GM06990 (cell line): ENCODE measurements around the gene CFAP206.
A peak's percentile ranks its signal among the peaks of the same experiment; 100 is the strongest.

ENCODE experiments used
- DNase-seq: peaks from one replicate; pipeline ENCODE4 v3.0.0-alpha.2; 2011; ENCODE audit not compliant: insufficient read length; ENCODE audit errors: extremely low read depth
- H3K27me3 ChIP-seq: replicated peaks from 2 replicates; pipeline ENCODE4 v1.6.0; 2011; ENCODE audit warnings: low read length; ENCODE audit not compliant: control insufficient read depth, insufficient read depth
- H3K36me3 ChIP-seq: 2 replicates; pipeline ENCODE4 v1.5.1; 2011; ENCODE audit warnings: low read length; ENCODE audit not compliant: control insufficient read depth, insufficient read depth
- H3K4me3 ChIP-seq: replicated peaks from 2 replicates; pipeline ENCODE4 v1.5.1; 2011; ENCODE audit warnings: low read depth, mild to moderate bottlenecking, control low read depth, low read length
- TF ChIP-seq, protein P1 (sequence below): IDR thresholded peaks from 2 replicates; pipeline ENCODE4 v1.5.1; 2011; ENCODE audit warnings: low read length, control low read depth, mild to moderate bottlenecking, inconsistent platforms; ENCODE audit not compliant: insufficient read depth, poor library complexity, severe bottlenecking

Gene CFAP206

DNA sequence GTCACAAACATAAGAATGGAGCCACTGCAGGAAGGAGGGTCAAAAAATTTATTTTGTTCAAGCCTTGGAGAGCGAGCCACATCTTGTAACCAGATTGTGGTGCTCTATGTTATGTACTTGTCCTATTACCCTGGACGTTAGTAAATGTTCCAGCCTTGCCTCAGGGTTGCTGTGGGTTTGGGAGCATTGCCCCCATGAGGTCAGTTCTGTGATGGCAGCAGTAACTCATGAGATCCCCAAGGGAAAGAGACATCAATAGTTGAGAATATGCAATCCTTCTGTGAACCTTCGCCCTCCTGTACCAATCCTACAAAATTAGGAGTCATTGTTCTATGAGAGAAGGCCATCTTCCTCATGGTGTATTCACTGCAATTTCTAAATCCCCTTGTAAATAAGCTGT is 16.4 kb upstream of the CFAP206 start:
- TF ChIP-seq, protein P1, sequence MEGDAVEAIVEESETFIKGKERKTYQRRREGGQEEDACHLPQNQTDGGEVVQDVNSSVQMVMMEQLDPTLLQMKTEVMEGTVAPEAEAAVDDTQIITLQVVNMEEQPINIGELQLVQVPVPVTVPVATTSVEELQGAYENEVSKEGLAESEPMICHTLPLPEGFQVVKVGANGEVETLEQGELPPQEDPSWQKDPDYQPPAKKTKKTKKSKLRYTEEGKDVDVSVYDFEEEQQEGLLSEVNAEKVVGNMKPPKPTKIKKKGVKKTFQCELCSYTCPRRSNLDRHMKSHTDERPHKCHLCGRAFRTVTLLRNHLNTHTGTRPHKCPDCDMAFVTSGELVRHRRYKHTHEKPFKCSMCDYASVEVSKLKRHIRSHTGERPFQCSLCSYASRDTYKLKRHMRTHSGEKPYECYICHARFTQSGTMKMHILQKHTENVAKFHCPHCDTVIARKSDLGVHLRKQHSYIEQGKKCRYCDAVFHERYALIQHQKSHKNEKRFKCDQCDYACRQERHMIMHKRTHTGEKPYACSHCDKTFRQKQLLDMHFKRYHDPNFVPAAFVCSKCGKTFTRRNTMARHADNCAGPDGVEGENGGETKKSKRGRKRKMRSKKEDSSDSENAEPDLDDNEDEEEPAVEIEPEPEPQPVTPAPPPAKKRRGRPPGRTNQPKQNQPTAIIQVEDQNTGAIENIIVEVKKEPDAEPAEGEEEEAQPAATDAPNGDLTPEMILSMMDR = peak; percentile 62
- DNase-seq = no peak
- Histone ChIP-seq H3K27me3 (no peaks in the 10 kb centered on the region), H3K36me3 (no peaks in the 10 kb centered on the region), H3K4me3 (no peak overlapping the region)

DNA sequence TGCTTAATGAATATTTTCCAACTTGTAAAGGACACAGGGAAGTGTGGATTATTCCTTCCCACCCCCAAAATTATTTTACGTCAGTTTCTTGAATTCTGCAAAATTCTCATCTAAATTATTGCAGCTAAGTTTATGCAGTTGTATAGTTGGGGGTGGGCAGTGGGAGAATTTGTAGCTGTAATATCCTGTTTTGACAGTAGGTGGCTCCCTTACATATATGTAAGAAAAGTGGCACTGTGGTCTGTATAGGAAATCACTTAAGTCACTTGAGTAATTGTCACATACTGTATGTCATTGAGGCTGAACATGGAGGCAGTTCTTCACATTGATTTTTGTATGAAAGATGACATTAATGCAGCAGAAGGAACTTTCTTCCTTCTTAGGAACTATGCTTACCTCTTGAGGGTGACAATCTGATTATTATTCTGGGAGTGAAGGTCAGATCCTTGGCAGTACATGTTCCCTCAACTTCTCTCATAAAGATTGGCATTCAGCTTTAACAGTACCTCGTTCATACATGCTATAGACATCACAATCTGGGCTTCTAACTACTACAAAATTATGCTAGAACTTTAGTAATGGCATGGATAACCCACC is 14.6 kb upstream of the CFAP206 start:
- H3K27me3 ChIP-seq = no peaks in the 10 kb centered on the region
- DNase-seq = peak; percentile 26
- TF ChIP-seq, protein P1 = peak; percentile 62
- H3K4me3 ChIP-seq = no peak overlapping the region
- no peaks in the 10 kb centered on the region for H3K36me3 ChIP-seq

DNA sequence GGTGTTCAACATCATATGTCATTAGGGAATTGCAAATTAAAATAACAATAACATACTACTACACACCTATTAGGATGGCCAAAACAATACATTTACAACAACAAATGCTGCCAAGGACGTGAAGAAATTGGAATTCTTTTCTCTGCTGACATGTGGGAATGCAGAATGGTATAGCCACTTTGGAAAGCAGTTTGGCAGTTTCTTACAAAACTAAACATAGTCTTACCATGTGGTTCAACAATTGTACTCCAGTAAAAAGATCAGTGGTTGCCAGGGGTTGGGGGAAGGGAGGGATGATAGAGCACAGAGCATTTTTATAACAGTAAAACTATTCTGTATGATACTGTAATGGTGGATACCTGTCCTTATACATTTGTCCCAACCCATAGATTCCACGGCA is 12.3 kb upstream of the CFAP206 start:
- Histone ChIP-seq H3K36me3 (no peaks in the 10 kb centered on the region), H3K4me3 (no peak overlapping the region), H3K27me3 (no peaks in the 10 kb centered on the region)
- TF ChIP-seq, protein P1 = no peak
- DNase-seq = no peak

DNA sequence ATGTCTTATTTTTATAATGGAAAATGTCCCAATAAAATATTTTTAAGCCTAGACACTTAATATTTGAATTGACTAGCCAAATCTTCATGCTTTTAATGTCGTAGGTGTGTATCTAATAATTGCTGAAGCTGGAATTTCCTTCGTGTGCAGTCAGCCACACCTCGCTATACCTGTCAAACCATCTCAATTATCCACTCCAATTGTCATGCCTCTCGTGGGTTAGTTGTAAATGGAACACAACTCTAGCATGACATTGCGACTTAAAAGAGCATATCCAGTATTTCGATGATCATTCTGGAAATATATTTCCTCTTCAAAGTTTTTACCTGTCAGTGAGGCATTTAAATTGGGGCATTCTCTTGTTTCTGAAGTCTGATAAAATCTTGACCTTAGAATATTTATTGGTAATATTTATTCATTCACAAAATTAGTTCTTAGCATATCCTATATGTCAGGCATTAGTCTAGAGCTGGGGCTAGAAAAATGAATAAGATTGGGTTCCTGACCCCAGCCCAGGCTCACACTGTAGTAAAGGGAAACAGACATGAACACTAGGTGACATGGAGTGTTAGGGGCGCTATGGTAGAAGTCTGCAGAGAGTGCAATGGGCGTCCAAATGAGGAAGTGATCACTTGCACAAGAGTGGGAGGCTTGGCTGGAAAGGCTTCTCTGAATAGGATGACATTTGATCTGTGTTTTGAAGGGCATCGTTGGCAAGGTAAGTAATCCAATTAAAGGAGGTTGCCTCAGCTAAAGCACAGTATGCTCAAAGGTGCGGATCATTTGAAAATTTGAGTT is 11.0 kb upstream of the CFAP206 start:
- TF ChIP-seq, protein P1 = peak; percentile 6
- Histone ChIP-seq H3K36me3 (no peaks in the 10 kb centered on the region), H3K4me3 (no peak overlapping the region), H3K27me3 (no peaks in the 10 kb centered on the region)
- no peak for DNase-seq

DNA sequence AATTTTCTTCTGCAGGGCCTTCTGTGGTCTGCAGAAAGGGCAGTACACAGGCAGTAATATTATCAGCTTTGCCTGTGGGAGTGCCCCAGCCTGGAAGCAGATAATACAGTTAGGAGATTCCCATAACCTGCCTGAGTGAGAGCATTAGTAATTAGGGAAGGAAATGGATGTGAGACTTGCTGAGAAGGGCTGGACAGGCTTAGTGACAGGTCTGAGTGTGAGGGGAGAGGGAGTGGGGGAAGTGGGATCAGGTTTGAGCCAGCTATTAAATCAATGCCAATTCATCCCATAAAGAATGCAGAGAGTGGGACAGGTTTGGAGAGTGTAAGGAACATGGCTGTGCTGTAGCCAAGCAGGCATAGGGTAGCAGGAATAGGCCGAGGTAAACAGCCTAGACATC is 10.1 kb upstream of the CFAP206 start:
- Histone ChIP-seq H3K36me3 (no peaks in the 10 kb centered on the region), H3K27me3 (no peaks in the 10 kb centered on the region)

More for the DNA sequence above, 10.1 kb upstream of the CFAP206 start:
- TF ChIP-seq, protein P1 = no peak
- no peak for DNase-seq
- no peak overlapping the region for H3K4me3 ChIP-seq
